ENCODE data around the gene AFMID. TPM values are rescaled to one million over a fixed set of nuclear protein-coding genes. Genes with fewer than 3 reads are reported as not detected.

AFMID gene
- total and polyA plus RNA-seq, 9 of the 15 experiments (the other 6 are each of a cell fraction or from before 2014, with no cell fraction given) = 62.1 to 188 (median 74.4) TPM

GRCh38 chr17:78140169-78141051 lies 46.8 kb upstream of the AFMID start (continued):
- TF ChIP-seq ATF6 (CRISPR knock-in tag; IDR thresholded peaks at IDR 0.05) = no peak
- no peak for TF ChIP-seq SMAD1 (IDR thresholded peaks at IDR 0.05; ENCODE audit: low read depth, low read length, partially characterized antibody)
- 0 out of 2 replicates have a peak, but pooled peaks have one; percentile 28 for TF ChIP-seq ZBTB17 (CRISPR knock-in tag; IDR thresholded peaks at IDR 0.05)
- TF ChIP-seq RERE (CRISPR knock-in tag; IDR thresholded peaks at IDR 0.05; ENCODE audit: borderline replicate concordance) = no peak
- TF ChIP-seq NR4A1 (CRISPR knock-in tag; IDR thresholded peaks at IDR 0.05) = 0 out of 2 replicates have a peak, but pooled peaks have one; percentile 50
- no peak for TF ChIP-seq NR4A1 (tag; IDR thresholded peaks at IDR 0.05)
- no peak for TF ChIP-seq PTTG1 (tag; IDR thresholded peaks at IDR 0.05; ENCODE audit: low read depth)
- TF ChIP-seq POLR2G (IDR thresholded peaks at IDR 0.05; ENCODE audit: low read depth, low read length) = peak; percentile 95
- TF ChIP-seq HDAC8 (tag; IDR thresholded peaks at IDR 0.05) = no peak
- peak; percentile 57 for TF ChIP-seq NFIC (IDR thresholded peaks at IDR 0.05)
- no peak for TF ChIP-seq E2F5 (CRISPR knock-in tag; IDR thresholded peaks at IDR 0.05)
- peak; percentile 23 for TF ChIP-seq MYC (IDR thresholded peaks at IDR 0.05; ENCODE audit: low read depth, low read length)
- no peak for TF ChIP-seq MYC (CRISPR knock-in tag; IDR thresholded peaks at IDR 0.05; ENCODE audit: borderline replicate concordance, low read depth)
- TF ChIP-seq CREM (IDR thresholded peaks at IDR 0.05; ENCODE audit: low read depth) = peak; percentile 44; the same call in 1 of the 2 replicates
- TF ChIP-seq FUS (optimal IDR thresholded peaks at IDR 0.05; ENCODE audit: low read depth, low read length) = peak; percentile 44
- no peak; the same call in 1 of the 2 replicates for TF ChIP-seq POLR2AphosphoS5 (IDR thresholded peaks at IDR 0.05; ENCODE audit: control insufficient read depth, insufficient read depth, low read depth, low read length)
- TF ChIP-seq TEAD1 (CRISPR knock-in tag; IDR thresholded peaks at IDR 0.05) = peak in 1 of 2 experiments; percentile 63; a peak in 1 of 4 replicates
- TF ChIP-seq TBP (optimal IDR thresholded peaks at IDR 0.05; ENCODE audit: low read depth, low read length) = peak; percentile 82
